Fibroblast of lung (primary cell): ENCODE results near the gene ECSIT.

Source experiments
- CTCF ChIP-seq, 2 donors: IDR thresholded peaks in 1 of 2; conservative IDR thresholded peaks in 1 of 2; 1 replicate in 1 of 2; 2 replicates in 1 of 2; pipeline ENCODE4 v1.5.1; 2011 to 2012; ENCODE audit warnings: low read length in 2 of 2, control low read depth in 1 of 2, inconsistent platforms in 1 of 2, low read depth in 1 of 2, mild to moderate bottlenecking in 1 of 2
- EZH2 ChIP-seq: IDR thresholded peaks from 2 replicates; pipeline ENCODE4 v1.5.1; 2012; ENCODE audit warnings: low read length, control low read depth, mild to moderate bottlenecking; ENCODE audit errors: missing control alignments

GRCh38 chr19:11457115-11457514 is 71.8 kb downstream of the ECSIT start:
- no peak for TF ChIP-seq CTCF (conservative IDR thresholded peaks at IDR 0.05 in 1 of 2, IDR thresholded peaks at IDR 0.05 in 1 of 2; ENCODE audit: low read depth in 1 of 2, low read length in 2 of 2)
- no peak for TF ChIP-seq EZH2
